ENCODE data around the gene METTL25B. TPM values are rescaled to one million over a fixed set of nuclear protein-coding genes. Genes with fewer than 3 reads are reported as not detected.

The METTL25B gene
- total RNA-seq, 4 donors from 2014 or later, result 9.7 to 44.9 (median 17.6) TPM

GRCh38 chr1:156714830-156715229 lies 13.4 kb upstream of the METTL25B start:
- no peak overlapping the region for H3K27ac ChIP-seq
- no peaks in the 10 kb centered on the region for H3K9me3 ChIP-seq
- H3K27me3 ChIP-seq, result no peaks in the 10 kb centered on the region
- 83 to 88% methylated on average over 3 of the region's 3 CpGs for WGBS, 2 donors
- intact Hi-C loops (cut with DNase I), result no loop called here
- H3K4me3 ChIP-seq, result no peak overlapping the region
- H3K36me3 ChIP-seq, result peaks cover 0 to 4% (median 0%) of the 10 kb centered on the region in 3 donors
- TF ChIP-seq POLR2A (IDR thresholded peaks at IDR 0.05) (no peak), CTCF (IDR thresholded peaks at IDR 0.05) (no peak)
- H3K4me1 ChIP-seq, result peaks cover 26 to 41% (median 32%) of the 10 kb centered on the region in 3 donors
- no peak for DNase-seq

GRCh38 chr1:156717351-156717750 lies 10.9 kb upstream of the METTL25B start:
- WGBS, 2 donors, result 45 to 82% methylated on average over 4 of the region's 4 CpGs
- H3K27me3 ChIP-seq, result no peaks in the 10 kb centered on the region
- no peak for DNase-seq

GRCh38 chr1:156721131-156721530 lies 7.1 kb upstream of the METTL25B start:
- H3K27me3 ChIP-seq, result no peaks in the 10 kb centered on the region
- TF ChIP-seq CTCF (IDR thresholded peaks at IDR 0.05) (no peak), POLR2A (IDR thresholded peaks at IDR 0.05) (no peak)
- intact Hi-C loops (cut with DNase I), result no loop called here
- peaks cover 3 to 29% (median 13%) of the 10 kb centered on the region in 3 donors for H3K4me1 ChIP-seq
- no peak for DNase-seq
- peaks cover 13 to 60% (median 19%) of the 10 kb centered on the region in 3 donors for H3K36me3 ChIP-seq
- H3K4me3 ChIP-seq, result no peak overlapping the region
- no CpG with 5 or more reads among the region's 2 CpGs for WGBS, 2 donors
- no peaks in the 10 kb centered on the region for H3K9me3 ChIP-seq
- H3K27ac ChIP-seq, result no peak overlapping the region

More at GRCh38 chr1:156717351-156717750, 10.9 kb upstream of the METTL25B start:
- Histone ChIP-seq H3K9me3 (no peaks in the 10 kb centered on the region), H3K4me1 (peaks cover 3 to 16% (median 6%) of the 10 kb centered on the region in 3 donors), H3K27ac (no peak overlapping the region), H3K36me3 (peaks cover 0 to 28% (median 0%) of the 10 kb centered on the region in 3 donors), H3K4me3 (no peak overlapping the region)
- intact Hi-C loops (cut with DNase I), result no loop called here
- TF ChIP-seq POLR2A (IDR thresholded peaks at IDR 0.05) (no peak), CTCF (IDR thresholded peaks at IDR 0.05) (no peak)

- no peak for TF ChIP-seq CTCF (IDR thresholded peaks at IDR 0.05)
- TF ChIP-seq POLR2A (IDR thresholded peaks at IDR 0.05), result no peak
- no peak for DNase-seq
- intact Hi-C loops (cut with DNase I), result no loop called here
- Histone ChIP-seq H3K27me3 (no peaks in the 10 kb centered on the region), H3K4me1 (peaks cover 8 to 31% (median 17%) of the 10 kb centered on the region in 3 donors), H3K9me3 (no peaks in the 10 kb centered on the region), H3K4me3 (no peak overlapping the region), H3K27ac (no peak overlapping the region), H3K36me3 (peaks cover 13 to 60% (median 19%) of the 10 kb centered on the region in 3 donors)
- WGBS, 2 donors, result 93% methylated on average over 2 of the region's 4 CpGs; no CpG with 5 or more reads in 1 of the 2 donors
Observed at GRCh38 chr1:156721535-156721934, 6.7 kb upstream of the METTL25B start.

GRCh38 chr1:156725683-156726280 lies 2.5 kb upstream of the METTL25B start:
- peaks cover 20 to 62% (median 34%) of the 10 kb centered on the region in 3 donors for H3K4me1 ChIP-seq
- intact Hi-C loops (cut with DNase I), result loop anchor here (5.0 kb wide), 1 partner anchor 33 kb away; no protein-coding TSS in a partner anchor
- H3K36me3 ChIP-seq, result peaks cover 13 to 48% (median 19%) of the 10 kb centered on the region in 3 donors
- no peaks in the 10 kb centered on the region for H3K9me3 ChIP-seq
- H3K4me3 ChIP-seq, result peak overlapping the region; percentile 6 to 85 (median 53)
- peak; percentile 85 to 96 (median 92) for TF ChIP-seq CTCF (IDR thresholded peaks at IDR 0.05)
- no peak for TF ChIP-seq POLR2A (IDR thresholded peaks at IDR 0.05)
- WGBS, 2 donors, result 7 to 8% methylated on average over 18 of the region's 18 CpGs
- no peaks in the 10 kb centered on the region for H3K27me3 ChIP-seq
- H3K27ac ChIP-seq, result peak overlapping the region; percentile 24 to 97 (median 29)
- no peak for DNase-seq
